CD8-positive, alpha-beta memory T cell (primary cell): Measurements from ENCODE around the gene DNAH9. TPM values are rescaled to one million over a fixed set of nuclear protein-coding genes. Genes with fewer than 3 reads are reported as not detected.
A peak's percentile ranks its signal among the peaks of the same experiment; 100 is the strongest.

Source experiments
- CTCF ChIA-PET: fragments of 350-600 bp; sonication (Branson Sonifier 250); formaldehyde crosslinking; loops from one replicate; lab custom pipeline; 2021; ENCODE audit warnings: antibody characterized with exemption; lab: Charles Lee
- POLR2A ChIA-PET: fragments of 350-600 bp; sonication (Branson Sonifier 250); formaldehyde crosslinking; loops from one replicate; lab custom pipeline; 2021; ENCODE audit warnings: antibody characterized with exemption; lab: Charles Lee
- DNase-seq, 5 donors: peaks; one replicate each; pipeline versions ENCODE4 v3.0.0 to v3.0.0-alpha.2; 2020 to 2022; ENCODE audit warnings: mixed read lengths in 1 of 5
- H3K27ac ChIP-seq: one replicate; pipeline ENCODE4 v1.7.0; 2013; ENCODE audit warnings: low read depth, mild to moderate bottlenecking, low read length, moderate library complexity
- H3K27me3 ChIP-seq: 2 replicates; pipeline ENCODE4 v1.7.0; 2013; ENCODE audit warnings: low read length, mild to moderate bottlenecking; ENCODE audit not compliant: insufficient read depth, poor library complexity, severe bottlenecking
- H3K36me3 ChIP-seq: 2 replicates; pipeline ENCODE4 v1.7.0; 2013; ENCODE audit warnings: mild to moderate bottlenecking, low read length, moderate library complexity; ENCODE audit not compliant: insufficient read depth
- H3K4me1 ChIP-seq: 2 replicates; pipeline ENCODE4 v1.7.0; 2013; ENCODE audit warnings: mild to moderate bottlenecking, low read length, moderate library complexity; ENCODE audit not compliant: insufficient read depth
- H3K4me3 ChIP-seq: 2 replicates; pipeline ENCODE4 v1.7.0; 2013; ENCODE audit warnings: mild to moderate bottlenecking, low read length
- H3K9me3 ChIP-seq: 2 replicates; pipeline ENCODE4 v1.7.0; 2013; ENCODE audit warnings: mild to moderate bottlenecking, low read length
- H3K27ac Mint-ChIP-seq, 8 donors: one replicate each; pipeline ENCODE4 v1.8.0; 2020 to 2021; ENCODE audit warnings: mixed read lengths in 8 of 8, mild to moderate bottlenecking in 6 of 8, inconsistent platforms in 3 of 8, moderate library complexity in 3 of 8
- H3K27me3 Mint-ChIP-seq, 2 donors: one replicate each; pipeline ENCODE4 v1.8.0; 2020 to 2021; ENCODE audit warnings: mixed read lengths in 2 of 2, mild to moderate bottlenecking in 1 of 2, moderate library complexity in 1 of 2
- H3K36me3 Mint-ChIP-seq, 3 donors: one replicate each; pipeline ENCODE4 v1.8.0; 2020 to 2021; ENCODE audit warnings: mixed read lengths in 3 of 3, inconsistent platforms in 1 of 3, mild to moderate bottlenecking in 1 of 3
- H3K4me1 Mint-ChIP-seq, 3 donors: one replicate each; pipeline ENCODE4 v1.8.0; 2020 to 2021; ENCODE audit warnings: mixed read lengths in 3 of 3, inconsistent platforms in 1 of 3, mild to moderate bottlenecking in 1 of 3
- H3K4me3 Mint-ChIP-seq, 7 donors: one replicate each; pipeline ENCODE4 v1.8.0; 2020 to 2021; ENCODE audit warnings: mixed read lengths in 7 of 7, mild to moderate bottlenecking in 6 of 7, moderate library complexity in 4 of 7, inconsistent platforms in 2 of 7
- H3K9me3 Mint-ChIP-seq, 5 donors: one replicate each; pipeline ENCODE4 v1.8.0; 2020 to 2022; ENCODE audit warnings: mixed read lengths in 5 of 5, mild to moderate bottlenecking in 3 of 5, moderate library complexity in 2 of 5, inconsistent platforms in 1 of 5
- polyA plus RNA-seq: library from polyadenylated mRNA; unstranded; fragments of 300-500 nt; fragmentation: Illumina TruSeq; gene quantifications from one replicate; pipeline ENCODE4 v1.2.3, GENCODE V29; 2021
- total RNA-seq, 2 experiments: library from RNA; stranded (reverse); gene quantifications; one replicate each; pipeline ENCODE4 v1.2.3, GENCODE V29; 2021

The DNAH9 gene
- total and polyA plus RNA-seq, 3 experiments from 2014 or later, result not detected

DNA sequence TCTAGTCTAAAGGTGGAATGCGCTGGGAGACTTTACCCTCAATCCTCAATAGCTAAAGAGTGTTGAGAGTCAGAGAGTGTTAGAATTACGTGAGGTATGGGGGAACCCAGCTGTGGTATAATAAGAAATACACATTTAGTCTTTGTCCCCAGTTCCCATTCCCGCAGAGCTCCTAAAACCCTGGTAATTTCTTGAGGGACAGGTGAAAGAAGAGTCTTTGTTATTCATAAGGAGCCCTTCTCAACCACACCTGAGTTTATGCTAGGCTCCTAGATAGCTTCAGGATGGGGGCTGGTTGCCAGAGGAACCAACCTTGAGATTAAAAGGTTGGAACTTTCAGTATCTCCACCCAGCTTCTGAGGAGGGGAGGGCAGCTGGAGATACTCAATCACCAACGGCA lies 393.2 kb downstream of the DNAH9 start:
- Mint-ChIP-seq H3K9me3 (no peaks in the 10 kb centered on the region), H3K4me3 (no peak overlapping the region), H3K27ac (peak overlapping the region in 1 of 8 donors; percentile 48), H3K27me3 (no peaks in the 10 kb centered on the region), H3K36me3 (peaks cover 15 to 67% (median 28%) of the 10 kb centered on the region in 3 donors), H3K4me1 (peaks cover 37 to 69% (median 58%) of the 10 kb centered on the region in 3 donors)
- no peaks in the 10 kb centered on the region for H3K27me3 ChIP-seq
- CTCF ChIA-PET, result interaction anchor here (1.0 kb wide), 1 partner anchor 1039 kb away, joined by 3 read pairs; no protein-coding TSS in a partner anchor
- H3K9me3 ChIP-seq, result no peaks in the 10 kb centered on the region
- peaks cover 14% of the 10 kb centered on the region for H3K36me3 ChIP-seq
- POLR2A ChIA-PET, result no interaction called here
- H3K27ac ChIP-seq, result no peak overlapping the region
- H3K4me3 ChIP-seq, result no peak overlapping the region
- peaks cover 4% of the 10 kb centered on the region for H3K4me1 ChIP-seq
- no peak for DNase-seq

DNA sequence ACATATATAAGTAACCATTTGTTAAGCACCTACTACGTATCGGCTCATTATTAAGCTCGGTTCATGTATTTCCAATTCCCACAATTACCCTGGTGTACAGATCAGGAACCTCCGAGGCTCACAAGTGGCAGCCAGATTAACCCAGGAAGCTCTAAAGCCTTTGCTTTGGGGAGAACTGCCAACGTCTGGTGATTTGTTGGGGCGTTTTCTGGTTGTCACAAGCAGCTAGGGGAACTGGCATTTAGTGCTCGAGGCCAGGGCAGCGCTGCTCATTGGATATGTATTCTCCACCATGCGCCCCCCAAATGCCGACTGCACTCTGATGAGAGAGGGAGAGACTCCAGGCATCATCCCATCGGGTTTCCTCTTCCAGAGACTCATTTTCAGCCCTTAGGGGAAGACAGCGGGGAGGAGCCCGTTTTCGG lies 398.5 kb downstream of the DNAH9 start:
- H3K27ac ChIP-seq, result peak overlapping the region; percentile 91
- DNase-seq, result peak in 2 of 5 donors; percentile 25 to 68
- H3K9me3 ChIP-seq, result no peaks in the 10 kb centered on the region
- Mint-ChIP-seq H3K27me3 (peaks cover 0 to 3% of the 10 kb centered on the region in 2 donors), H3K4me3 (peak overlapping the region; percentile 93 to 99 (median 95)), H3K9me3 (no peaks in the 10 kb centered on the region), H3K4me1 (peaks cover 24 to 47% (median 40%) of the 10 kb centered on the region in 3 donors), H3K27ac (peak overlapping the region; percentile 86 to 95 (median 94)), H3K36me3 (peaks cover 0 to 25% (median 6%) of the 10 kb centered on the region in 3 donors)
- H3K27me3 ChIP-seq, result no peaks in the 10 kb centered on the region
- peaks cover 4% of the 10 kb centered on the region for H3K4me1 ChIP-seq
- H3K36me3 ChIP-seq, result peaks cover 6% of the 10 kb centered on the region
- ChIA-PET CTCF (interaction anchor here (0.8 to 2.2 kb wide), 10 partner anchors 10 to 88 kb away, joined by 3 to 23 read pairs (median 4); partner anchors contain the start of gene MAP2K4), POLR2A (interaction anchor here (0.5 to 2.5 kb wide), 8 partner anchors 10 to 1021 kb away, joined by 3 to 85 read pairs (median 4); partner anchors contain the start of genes ELAC2 and MAP2K4)
- H3K4me3 ChIP-seq, result peak overlapping the region; percentile 96

DNA sequence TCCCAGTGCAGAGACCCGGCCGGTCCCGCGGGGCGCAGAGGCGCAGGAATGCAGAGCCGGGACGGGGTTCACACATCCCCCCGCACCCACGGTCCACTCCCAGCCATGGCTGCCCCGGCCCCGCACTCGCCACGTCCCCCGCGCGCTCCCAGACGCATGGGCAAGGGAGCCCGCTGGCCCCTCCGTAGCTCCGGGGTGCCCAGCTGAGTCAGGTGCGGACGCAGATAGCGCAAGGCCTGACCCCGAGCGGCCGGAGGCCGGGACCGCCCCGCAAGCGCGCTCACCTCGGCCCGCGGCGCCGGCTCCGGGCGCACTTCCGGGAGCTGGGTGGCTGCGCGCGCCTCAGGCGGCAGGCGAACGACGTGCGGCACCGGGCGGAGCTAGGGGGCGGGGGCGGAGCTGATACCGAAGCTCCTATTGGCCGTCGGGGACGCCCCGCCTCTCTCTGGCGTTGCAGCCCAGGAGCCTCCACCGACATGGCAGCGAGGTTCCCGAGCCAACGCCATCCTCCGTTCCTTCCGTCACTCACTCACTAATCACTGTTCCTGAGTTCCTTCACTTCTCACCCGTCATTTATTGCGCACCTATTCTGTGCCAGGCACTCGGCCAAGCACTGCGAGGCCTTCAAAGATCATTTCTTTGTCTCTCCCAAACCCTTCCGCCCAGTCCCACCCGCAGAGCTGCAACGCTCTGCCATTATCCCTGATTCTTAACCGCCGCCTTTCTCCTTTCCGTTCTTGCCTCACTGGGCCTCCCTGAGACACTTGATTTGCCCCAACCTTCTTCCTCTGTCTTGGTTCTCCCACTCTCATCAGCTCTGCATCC lies 399.1 kb downstream of the DNAH9 start, which contains the start of gene ZNF18:
TSS of gene ZNF18 (minus strand) at position 329 of the 825 bp plus-strand sequence. CDS start 4,646 bp downstream, outside the sequence.
- no peaks in the 10 kb centered on the region for H3K9me3 Mint-ChIP-seq
- H3K4me3 Mint-ChIP-seq, result peak within 1 kb of the TSS; percentile 93 to 99 (median 95)
- Histone ChIP-seq H3K4me3 (peak within 1 kb of the TSS; percentile 96), H3K4me1 (peaks cover 4% of the 10 kb centered on the region), H3K36me3 (peaks cover 1% of the 10 kb centered on the region), H3K9me3 (no peaks in the 10 kb centered on the region), H3K27ac (peak within 1 kb of the TSS; percentile 91), H3K27me3 (no peaks in the 10 kb centered on the region)
- CTCF ChIA-PET, result interaction anchor here (0.8 to 2.2 kb wide), 10 partner anchors 9 to 87 kb away, joined by 3 to 23 read pairs (median 4); partner anchors contain the start of gene MAP2K4
- H3K27me3 Mint-ChIP-seq, result peaks cover 0 to 4% of the 10 kb centered on the region in 2 donors
- peaks cover 24 to 41% (median 37%) of the 10 kb centered on the region in 3 donors for H3K4me1 Mint-ChIP-seq
- H3K27ac Mint-ChIP-seq, result peak within 1 kb of the TSS; percentile 86 to 99 (median 94)
- H3K36me3 Mint-ChIP-seq, result peaks cover 0 to 20% (median 2%) of the 10 kb centered on the region in 3 donors
- POLR2A ChIA-PET, result interaction anchor here (0.5 to 2.5 kb wide), 10 partner anchors 10 to 1021 kb away, joined by 3 to 85 read pairs (median 4); partner anchors contain the start of genes ELAC2 and MAP2K4
- peak; percentile 93 to 96 (median 94) for DNase-seq

- H3K27me3 ChIP-seq, result no peaks in the 10 kb centered on the region
- peak overlapping the region; percentile 93 to 99 (median 95) for H3K4me3 Mint-ChIP-seq
- no peak for DNase-seq
- H3K36me3 Mint-ChIP-seq, result peaks cover 0 to 15% (median 2%) of the 10 kb centered on the region in 3 donors
- H3K4me1 ChIP-seq, result peaks cover 4% of the 10 kb centered on the region
- peaks cover 0 to 4% of the 10 kb centered on the region in 2 donors for H3K27me3 Mint-ChIP-seq
- H3K9me3 ChIP-seq, result no peaks in the 10 kb centered on the region
- H3K36me3 ChIP-seq, result no peaks in the 10 kb centered on the region
- H3K27ac ChIP-seq, result peak overlapping the region; percentile 91
- H3K9me3 Mint-ChIP-seq, result no peaks in the 10 kb centered on the region
- H3K4me3 ChIP-seq, result peak overlapping the region; percentile 75
- H3K4me1 Mint-ChIP-seq, result peaks cover 24 to 36% (median 31%) of the 10 kb centered on the region in 3 donors
- ChIA-PET CTCF (interaction anchor here (1.2 to 2.2 kb wide), 7 partner anchors 9 to 29 kb away, joined by 3 to 23 read pairs (median 4); partner anchors contain the start of gene MAP2K4), POLR2A (interaction anchor here (0.7 to 2.5 kb wide), 6 partner anchors 20 to 1020 kb away, joined by 3 to 85 read pairs (median 6); partner anchors contain the start of genes ELAC2 and MAP2K4)
- H3K27ac Mint-ChIP-seq, result peak overlapping the region; percentile 53 to 99 (median 94)
These were observed 399.6 kb downstream of the DNAH9 start for GRCh38 chr17:11997972-11998233.

- DNase-seq, result no peak
- H3K36me3 Mint-ChIP-seq, result peaks cover 0 to 6% (median 0%) of the 10 kb centered on the region in 3 donors
- no peaks in the 10 kb centered on the region for H3K9me3 ChIP-seq
- no peaks in the 10 kb centered on the region for H3K27me3 ChIP-seq
- no peaks in the 10 kb centered on the region for H3K36me3 ChIP-seq
- H3K27ac ChIP-seq, result no peak overlapping the region
- H3K27me3 Mint-ChIP-seq, result peaks cover 0 to 4% of the 10 kb centered on the region in 2 donors
- CTCF ChIA-PET, result interaction anchor here (1.2 to 1.4 kb wide), 2 partner anchors 15 to 21 kb away, joined by 3 to 8 read pairs; partner anchors contain the start of gene MAP2K4
- no peak overlapping the region for H3K4me3 ChIP-seq
- H3K27ac Mint-ChIP-seq, result peak overlapping the region in 2 of 8 donors; percentile 34 to 52
- H3K4me3 Mint-ChIP-seq, result peak overlapping the region in 1 of 7 donors; percentile 22
- POLR2A ChIA-PET, result no interaction called here
- peaks cover 17 to 25% (median 21%) of the 10 kb centered on the region in 3 donors for H3K4me1 Mint-ChIP-seq
- H3K9me3 Mint-ChIP-seq, result no peaks in the 10 kb centered on the region
- H3K4me1 ChIP-seq, result peaks cover 4% of the 10 kb centered on the region
These were observed 401.4 kb downstream of the DNAH9 start for GRCh38 chr17:11999696-12000095.

DNA sequence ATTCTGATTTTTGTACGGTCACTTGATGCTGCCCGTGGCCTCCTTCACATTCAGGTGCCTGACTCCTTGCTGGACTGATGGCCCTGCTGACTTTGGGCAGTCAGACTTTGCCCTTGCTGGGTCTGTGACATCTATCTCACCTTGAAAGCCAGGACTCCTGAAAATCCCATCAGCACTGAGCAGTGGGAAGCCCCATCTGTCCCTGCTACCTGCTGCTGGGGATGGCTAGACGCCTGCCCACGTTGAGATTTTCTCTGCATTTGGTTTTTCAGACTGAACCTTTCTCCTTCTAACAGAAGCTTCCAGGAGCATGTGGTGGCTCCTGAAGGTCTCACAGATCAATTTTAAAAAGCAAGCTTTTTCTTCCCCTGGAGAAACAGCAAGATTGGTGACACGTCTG lies 409.2 kb downstream of the DNAH9 start:
- no peaks in the 10 kb centered on the region for H3K27me3 ChIP-seq
- H3K4me1 Mint-ChIP-seq, result no peaks in the 10 kb centered on the region
- H3K36me3 Mint-ChIP-seq, result no peaks in the 10 kb centered on the region
- no peak overlapping the region for H3K4me3 Mint-ChIP-seq
- peaks cover 12 to 14% of the 10 kb centered on the region in 2 donors for H3K27me3 Mint-ChIP-seq
- no peaks in the 10 kb centered on the region for H3K36me3 ChIP-seq
- H3K9me3 ChIP-seq, result no peaks in the 10 kb centered on the region
- H3K9me3 Mint-ChIP-seq, result no peaks in the 10 kb centered on the region
- ChIA-PET CTCF (interaction anchor here (1.8 kb wide), 1 partner anchor 10 kb away, joined by 5 read pairs; the partner anchor contains the start of gene ZNF18), POLR2A (interaction anchor here (0.7 kb wide), 1 partner anchor 10 kb away, joined by 3 read pairs; the partner anchor contains the start of gene ZNF18)
- DNase-seq, result no peak
- H3K27ac Mint-ChIP-seq, result no peak overlapping the region
- no peak overlapping the region for H3K4me3 ChIP-seq
- no peaks in the 10 kb centered on the region for H3K4me1 ChIP-seq
- H3K27ac ChIP-seq, result no peak overlapping the region
